H1 (cell line): ENCODE data around the gene ADM5. TPM values are rescaled to one million over a fixed set of nuclear protein-coding genes. Genes with fewer than 3 reads are reported as not detected.
A peak's percentile ranks its signal among the peaks of the same experiment; 100 is the strongest.

Experiments
- CTCF ChIA-PET: fragments of 300-600 bp; sonication (Branson Sonifier 250); formaldehyde crosslinking; loops from one replicate; lab custom pipeline; 2021; ENCODE audit not compliant: partially characterized antibody; lab: Charles Lee
- POLR2A ChIA-PET: fragments of 300-600 bp; sonication (Branson Sonifier 250); formaldehyde crosslinking; loops from one replicate; lab custom pipeline; 2021; ENCODE audit warnings: inconsistent platforms; ENCODE audit not compliant: partially characterized antibody; lab: Charles Lee
- DNase-seq, 2 experiments: peaks; one replicate each; pipeline versions ENCODE4 v3.0.0 to v3.0.0-alpha.2; 2010 to 2022; ENCODE audit warnings: low spot score in 2 of 2, low read depth in 1 of 2, mixed read lengths in 1 of 2
- FAIRE-seq: peaks from 2 replicates; lab custom pipeline; 2011; peaks lifted over from hg19 to GRCh38; lab: Jason Lieb, UNC
- H2AFZ ChIP-seq: 2 replicates; pipeline ENCODE4 v1.8.1; 2012; ENCODE audit warnings: low read length, inconsistent platforms
- H2AK5ac ChIP-seq: 2 replicates; pipeline ENCODE4 v1.6.1; 2013; ENCODE audit warnings: low read depth, low read length
- H2BK120ac ChIP-seq: replicated peaks from 2 replicates; pipeline ENCODE3; 2013; ENCODE audit warnings: low read depth, low read length, inconsistent platforms
- H2BK12ac ChIP-seq: 2 replicates; pipeline ENCODE4 v1.6.1; 2013; ENCODE audit warnings: low read depth, low read length
- H2BK15ac ChIP-seq: 2 replicates; pipeline ENCODE4 v1.6.1; 2013; ENCODE audit warnings: low read length
- H2BK20ac ChIP-seq: 2 replicates; pipeline ENCODE4 v1.6.1; 2013; ENCODE audit warnings: low read length
- H2BK5ac ChIP-seq: 2 replicates; pipeline ENCODE4 v1.6.1; 2013; ENCODE audit warnings: low read depth, low read length
- H3K14ac ChIP-seq: 2 replicates; pipeline ENCODE4 v1.6.1; 2013; ENCODE audit warnings: inconsistent platforms; ENCODE audit not compliant: insufficient read length
- H3K18ac ChIP-seq: 2 replicates; pipeline ENCODE4 v1.6.1; 2013; ENCODE audit warnings: low read length; ENCODE audit errors: extremely low read depth
- H3K23ac ChIP-seq: 2 replicates; pipeline ENCODE4 v1.6.1; 2013; ENCODE audit warnings: inconsistent platforms; ENCODE audit not compliant: insufficient read length
- H3K23me2 ChIP-seq: 2 replicates; pipeline ENCODE4 v1.6.1; 2013; ENCODE audit warnings: low read depth, low read length
- H3K27ac ChIP-seq: 2 replicates; pipeline ENCODE4 v1.6.1; 2011; ENCODE audit warnings: low read depth, low read length, inconsistent platforms
- H3K27me3 ChIP-seq, 4 experiments: replicated peaks in 1 of 4; 1 replicate in 1 of 4; 2 replicates in 3 of 4; pipeline versions ENCODE4 v1.6.1 to v1.8.1; 2011 to 2013; ENCODE audit warnings: low read length in 3 of 4, mild to moderate bottlenecking in 3 of 4, inconsistent platforms in 2 of 4, mixed read lengths in 2 of 4, moderate library complexity in 1 of 4; ENCODE audit not compliant: control insufficient read depth in 3 of 4, insufficient read depth in 3 of 4; ENCODE audit errors: extremely low read depth in 1 of 4
- H3K36me3 ChIP-seq, 4 experiments: 2 replicates each; pipeline versions ENCODE4 v1.6.1 to v1.8.1; 2011 to 2013; ENCODE audit warnings: mild to moderate bottlenecking in 4 of 4, low read length in 3 of 4, moderate library complexity in 2 of 4, control low read depth in 1 of 4, inconsistent platforms in 1 of 4; ENCODE audit not compliant: insufficient read depth in 4 of 4, control insufficient read depth in 2 of 4
- H3K4ac ChIP-seq: replicated peaks from 2 replicates; pipeline ENCODE3; 2013; ENCODE audit warnings: low read length, low read depth, mixed read lengths, inconsistent platforms; ENCODE audit not compliant: insufficient read length
- H3K4me1 ChIP-seq, 4 experiments: replicated peaks in 1 of 4; 1 replicate in 1 of 4; 2 replicates in 3 of 4; pipeline versions ENCODE4 v1.6.1 to v1.8.1; 2011 to 2013; ENCODE audit warnings: low read length in 3 of 4, inconsistent platforms in 2 of 4, mixed read lengths in 1 of 4; ENCODE audit not compliant: insufficient read depth in 4 of 4, control insufficient read depth in 3 of 4
- H3K4me2 ChIP-seq, 2 experiments: 2 replicates each; pipeline versions ENCODE4 v1.6.1 to v1.8.1; 2011 to 2013; ENCODE audit warnings: low read depth in 2 of 2, low read length in 2 of 2, control low read depth in 1 of 2, inconsistent platforms in 1 of 2, mild to moderate bottlenecking in 1 of 2; ENCODE audit not compliant: insufficient read depth in 1 of 2
- H3K4me3 ChIP-seq, 4 experiments: fragments of 200-600, 300-600 bp in 1 of 4; sonication (generic), shearing (Covaris generic), sonication (Bioruptor Twin) in 1 of 4; 2 replicates each; pipeline versions ENCODE4 v1.5.1 to v1.8.1; 2011 to 2016; ENCODE audit warnings: low read length in 4 of 4, low read depth in 3 of 4, control low read depth in 2 of 4, inconsistent platforms in 2 of 4, mild to moderate bottlenecking in 2 of 4, mixed read lengths in 1 of 4, moderate library complexity in 1 of 4; ENCODE audit not compliant: insufficient read depth in 2 of 4; ENCODE audit errors: extremely low read depth in 1 of 4
- H3K56ac ChIP-seq: replicated peaks from 2 replicates; pipeline ENCODE3; 2013; ENCODE audit warnings: low read depth, mild to moderate bottlenecking, mixed read lengths, low read length, inconsistent platforms; ENCODE audit not compliant: insufficient read length
- H3K79me1 ChIP-seq: 2 replicates; pipeline ENCODE4 v1.6.1; 2013; ENCODE audit warnings: low read depth, low read length, control low read depth
- H3K79me2 ChIP-seq, 2 experiments: 2 replicates each; pipeline versions ENCODE4 v1.6.1 to v1.8.1; 2012 to 2013; ENCODE audit warnings: low read length in 2 of 2, mild to moderate bottlenecking in 2 of 2, inconsistent platforms in 1 of 2; ENCODE audit not compliant: insufficient read depth in 2 of 2, control insufficient read depth in 1 of 2
- H3K9ac ChIP-seq, 4 experiments: replicated peaks in 1 of 4; 1 replicate in 1 of 4; 2 replicates in 3 of 4; pipeline versions ENCODE4 v1.6.1 to v1.8.1; 2011 to 2013; ENCODE audit warnings: low read depth in 3 of 4, low read length in 3 of 4, control low read depth in 2 of 4, mild to moderate bottlenecking in 2 of 4, moderate library complexity in 2 of 4, inconsistent platforms in 1 of 4; ENCODE audit errors: extremely low read depth in 1 of 4
- H3K9me3 ChIP-seq, 2 experiments: 2 replicates each; pipeline versions ENCODE4 v1.6.1 to v1.8.1; 2012 to 2013; ENCODE audit warnings: mild to moderate bottlenecking in 2 of 2, moderate library complexity in 2 of 2, control low read depth in 1 of 2, inconsistent platforms in 1 of 2, low read depth in 1 of 2, low read length in 1 of 2, mixed read lengths in 1 of 2; ENCODE audit not compliant: insufficient read depth in 2 of 2
- H4K20me1 ChIP-seq, 2 experiments: replicated peaks in 1 of 2; 2 replicates each; pipeline versions ENCODE3 to v1.8.1; 2011 to 2013; ENCODE audit warnings: inconsistent platforms in 2 of 2, low read length in 2 of 2, mild to moderate bottlenecking in 1 of 2; ENCODE audit not compliant: insufficient read depth in 2 of 2, control insufficient read depth in 1 of 2
- H4K5ac ChIP-seq: 2 replicates; pipeline ENCODE4 v1.6.1; 2013; ENCODE audit warnings: low read length, low read depth, mixed read lengths, inconsistent platforms; ENCODE audit not compliant: insufficient read length
- H4K8ac ChIP-seq: 2 replicates; pipeline ENCODE4 v1.8.0; 2013; ENCODE audit warnings: mild to moderate bottlenecking, moderate library complexity, low read length, inconsistent platforms; ENCODE audit not compliant: insufficient read depth; ENCODE audit errors: extremely low read depth
- H4K91ac ChIP-seq: replicated peaks from 2 replicates; pipeline ENCODE3; 2013; ENCODE audit warnings: low read length, mixed read lengths, inconsistent platforms; ENCODE audit not compliant: insufficient read length
- KDM1A ChIP-seq: fragments of 200-600, 300-600 bp; sonication (generic); IDR thresholded peaks from 2 replicates; pipeline ENCODE4 v1.7.1; 2016; ENCODE audit warnings: mild to moderate bottlenecking, low read length, borderline replicate concordance
- SP2 ChIP-seq: IDR thresholded peaks from 2 replicates; pipeline ENCODE4 v1.6.1; 2012; ENCODE audit warnings: mild to moderate bottlenecking, low read length, inconsistent platforms
- WGBS, 2 experiments: shearing (Covaris generic) in 1 of 2; methylation state at CpG; one replicate each; pipeline versions ENCODE4 v1.1.6 to v1.1.7; 2013 to 2015; ENCODE audit warnings: low lambda C conversion rate in 2 of 2, mixed read lengths in 2 of 2, inconsistent platforms in 1 of 2, low coverage in 1 of 2, missing lambda C conversion rate in 1 of 2; ENCODE audit not compliant: insufficient replicate concordance in 2 of 2, insufficient coverage in 1 of 2, insufficient read length in 1 of 2; ENCODE audit errors: extremely low coverage in 1 of 2, missing lambda C conversion rate in 1 of 2; 5-methylcytosine and 5-hydroxymethylcytosine counted together
- polyA plus RNA-seq, 7 experiments: library from polyadenylated mRNA; depleted of rRNA in 3 of 7; stranded (reverse) in 5 of 7; unstranded in 2 of 7; fragments of >200 nt in 5 of 7; fragments of 200-250 nt in 2 of 7; gene quantifications; 1 replicate in 5 of 7; 2 replicates in 1 of 7; 4 replicates in 1 of 7; pipeline versions ENCODE4 v1.2.1 to v1.2.3, GENCODE V29; 2011 to 2013; ENCODE audit warnings: missing spikeins in 2 of 7, mixed read lengths in 2 of 7
- total RNA-seq: library from RNA; stranded (reverse); fragmentation: NEBNext Ultra II Directional; extraction: Animal tissue kit (Norgen Biotek cat#: 25700); gene quantifications from 2 replicates; pipeline ENCODE4 v1.2.1, GENCODE V29; 2021

ADM5 gene
- total and polyA plus RNA-seq, 2 of the 8 experiments (the other 6 are each of a cell fraction or from before 2014, with no cell fraction given) = 2.5 to 2.6 TPM

DNA sequence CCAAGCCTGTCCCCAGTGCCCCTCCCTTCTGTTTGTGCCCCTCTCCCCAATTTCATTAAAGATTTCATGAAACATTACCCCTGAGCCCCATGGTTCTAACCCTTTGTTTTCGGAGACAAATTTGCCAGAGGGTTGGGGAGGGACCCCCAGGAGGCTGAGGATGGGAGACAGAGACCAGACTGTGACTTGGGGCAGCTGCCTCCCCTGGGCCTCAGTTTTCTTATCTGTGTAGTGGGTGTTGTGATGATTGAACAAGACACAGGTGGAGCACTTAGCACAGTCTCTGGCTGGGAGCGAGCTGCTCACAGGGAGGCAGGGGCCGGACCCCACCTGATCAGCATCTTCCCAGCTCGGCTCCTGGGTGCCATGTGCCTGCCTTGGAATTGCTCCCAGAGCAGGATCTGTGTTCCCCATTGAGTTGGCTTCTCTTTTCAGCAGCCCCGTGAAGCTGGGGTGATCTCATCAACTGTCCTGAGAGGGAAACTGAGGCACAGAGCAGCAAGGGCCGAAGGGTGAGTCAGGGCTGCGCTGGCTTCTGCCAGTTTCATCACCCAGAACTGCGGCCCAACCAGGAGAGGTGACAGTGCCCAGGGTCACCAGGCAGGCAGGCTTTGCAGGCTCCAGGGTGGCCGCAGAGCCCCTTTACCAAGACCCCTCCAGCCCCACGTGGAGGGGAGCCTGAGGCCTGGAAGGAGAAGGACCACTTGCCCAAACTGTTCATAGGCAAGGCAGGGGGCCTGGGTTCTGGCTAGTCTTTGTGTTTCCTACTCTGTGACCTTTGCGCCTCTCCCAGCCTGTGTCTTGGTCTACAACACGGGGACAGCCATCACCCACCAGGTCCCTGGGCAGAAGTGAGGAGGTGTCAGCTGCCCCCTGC, 30.6 kb upstream of the ADM5 start:
- H3K23me2 ChIP-seq = no peaks in the 10 kb centered on the region; the same call in 1 of the 2 replicates
- no peak overlapping the region for H2AK5ac ChIP-seq
- H3K79me1 ChIP-seq = peaks cover 7% of the 10 kb centered on the region; the same call in 1 of the 2 replicates
- no peak overlapping the region for H3K4me3 ChIP-seq
- ChIA-PET POLR2A (interaction anchor here (1.3 to 18.0 kb wide), 4 partner anchors 15 to 28 kb away, joined by 3 to 275 read pairs (median 121); partner anchors contain the start of genes PRMT1, RRAS and SCAF1), CTCF (interaction anchor here (1.0 to 4.4 kb wide), 4 partner anchors 14 to 26 kb away, joined by 3 to 39 read pairs (median 16); no protein-coding TSS in a partner anchor)
- DNase-seq (no peak), FAIRE-seq (no peak)
- no peak overlapping the region for H2BK15ac ChIP-seq
- no peaks in the 10 kb centered on the region for H3K27me3 ChIP-seq
- H3K9ac ChIP-seq = no peak overlapping the region
- H3K4me1 ChIP-seq = peaks cover 0 to 14% (median 6%) of the 10 kb centered on the region in 4 experiments; a peak in 4 of 7 replicates
- no peak overlapping the region for H3K23ac ChIP-seq
- no peak overlapping the region for H2AFZ ChIP-seq
- no peak overlapping the region for H3K4ac ChIP-seq
- no peak overlapping the region for H3K27ac ChIP-seq
- peaks cover 21 to 75% (median 57%) of the 10 kb centered on the region in 4 experiments; a peak in 7 of 8 replicates for H3K36me3 ChIP-seq
- no peak overlapping the region for H4K8ac ChIP-seq
- H2BK12ac ChIP-seq = no peak overlapping the region
- peaks cover 13 to 21% of the 10 kb centered on the region in 2 experiments for H4K20me1 ChIP-seq
- H4K5ac ChIP-seq = no peak overlapping the region
- no peak overlapping the region for H2BK120ac ChIP-seq
- H2BK20ac ChIP-seq = no peak overlapping the region
- no peak overlapping the region for H3K4me2 ChIP-seq
- TF ChIP-seq KDM1A = peak; percentile 54; the same call in 1 of the 2 replicates
- TF ChIP-seq SP2 = no peak
- 90% methylated on average over 12 of the region's 12 CpGs; no CpG with 5 or more reads in 1 of the 2 experiments for WGBS, 2 experiments
- H3K18ac ChIP-seq = no peak overlapping the region
- no peak overlapping the region for H3K56ac ChIP-seq
- H4K91ac ChIP-seq = no peak overlapping the region
- peaks cover 9 to 11% of the 10 kb centered on the region in 2 experiments for H3K9me3 ChIP-seq
- H3K79me2 ChIP-seq = peaks cover 0 to 6% of the 10 kb centered on the region in 2 experiments; a peak in 1 of 4 replicates
- no peak overlapping the region for H3K14ac ChIP-seq
- H2BK5ac ChIP-seq = no peak overlapping the region
